Activated gamma-delta T cell treated with Interleukin-2 at 50 U/mL for 16 hours (primary cell): ENCODE measurements around the gene MTUS2.
"Not testable (repeated sequence)": the region's sequence is repeated elsewhere in the genome, so short reads cannot be mapped to it uniquely, and the experiment has no call there.

Experiments
- DNase-seq: peaks from one replicate; pipeline ENCODE4 v3.0.0-alpha.2; 2020

Gene MTUS2

DNA sequence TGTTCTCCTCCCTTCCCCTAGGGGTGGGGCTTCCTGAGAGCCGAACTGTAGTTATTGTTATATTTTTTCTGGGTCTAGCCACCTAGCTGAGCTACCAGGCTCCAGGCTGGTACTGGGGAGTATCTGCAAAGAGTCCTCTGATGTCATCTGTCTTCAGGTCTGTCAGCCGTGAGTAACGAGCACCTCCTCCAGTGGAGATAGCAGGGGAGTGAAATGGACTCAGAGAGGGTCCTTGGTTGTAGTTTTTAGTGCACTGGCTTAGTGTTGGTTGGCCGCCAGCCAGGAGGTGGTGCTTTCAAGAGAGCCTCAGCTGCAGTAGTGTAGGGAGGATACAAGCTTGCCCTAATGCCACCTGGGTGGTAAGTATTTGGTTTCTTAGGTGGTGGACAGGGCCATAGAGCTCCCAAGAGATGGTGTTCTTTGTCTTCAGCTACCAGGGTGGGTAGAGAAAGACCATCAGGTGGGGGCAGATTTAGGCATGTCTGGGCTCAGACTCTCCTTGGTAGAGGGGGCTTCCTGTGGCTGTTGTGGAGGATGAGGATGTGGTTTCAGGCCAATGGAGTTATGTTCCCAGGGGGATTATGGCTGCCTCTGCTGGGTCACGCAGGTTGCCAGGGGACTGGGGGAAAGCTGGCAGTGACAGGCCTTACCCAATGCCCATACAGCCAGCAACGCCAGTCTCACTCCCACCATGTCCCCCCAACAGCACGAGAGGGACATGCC, 525.9 kb downstream of the MTUS2 start:
- not testable (repeated sequence) for DNase-seq

DNA sequence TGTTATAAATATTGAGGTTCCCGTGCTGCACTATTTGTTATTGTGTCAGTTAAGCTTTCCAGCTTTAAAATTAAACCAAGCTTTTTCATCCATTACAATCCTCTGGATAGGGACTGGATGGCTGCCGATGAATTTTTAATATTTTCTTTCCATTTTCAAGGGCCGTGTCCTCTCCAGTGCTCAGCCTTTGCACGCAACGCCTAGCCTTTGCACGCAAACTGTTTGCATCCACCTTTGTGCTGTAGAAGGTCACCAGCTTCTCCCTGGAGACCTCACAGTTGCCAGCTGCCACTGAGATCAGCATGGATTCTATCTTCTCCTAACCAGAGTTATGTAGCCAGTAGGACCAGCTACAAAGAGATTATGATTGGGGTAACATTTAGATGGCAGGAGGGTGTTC, 534.9 kb downstream of the MTUS2 start:
- no peak for DNase-seq

DNA sequence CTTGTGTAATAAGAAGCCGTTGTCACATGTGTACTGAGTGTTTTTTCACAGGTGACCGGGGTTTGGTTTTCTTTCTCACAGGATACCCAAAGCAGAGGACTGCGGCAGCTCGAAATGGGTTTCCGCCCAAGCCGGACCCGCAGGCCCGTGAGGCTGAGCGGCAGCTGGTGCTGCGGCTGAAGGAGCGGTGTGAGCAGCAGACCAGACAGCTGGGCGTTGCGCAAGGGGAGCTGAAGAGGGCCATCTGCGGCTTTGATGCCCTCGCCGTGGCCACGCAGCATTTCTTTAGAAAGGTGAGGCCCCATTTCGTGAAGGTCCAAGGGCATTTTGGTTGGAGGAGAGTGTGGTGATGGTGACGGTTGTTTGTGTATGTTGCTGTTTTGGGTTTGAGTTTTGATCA, 539.0 kb downstream of the MTUS2 start:
- DNase-seq = no peak

DNA sequence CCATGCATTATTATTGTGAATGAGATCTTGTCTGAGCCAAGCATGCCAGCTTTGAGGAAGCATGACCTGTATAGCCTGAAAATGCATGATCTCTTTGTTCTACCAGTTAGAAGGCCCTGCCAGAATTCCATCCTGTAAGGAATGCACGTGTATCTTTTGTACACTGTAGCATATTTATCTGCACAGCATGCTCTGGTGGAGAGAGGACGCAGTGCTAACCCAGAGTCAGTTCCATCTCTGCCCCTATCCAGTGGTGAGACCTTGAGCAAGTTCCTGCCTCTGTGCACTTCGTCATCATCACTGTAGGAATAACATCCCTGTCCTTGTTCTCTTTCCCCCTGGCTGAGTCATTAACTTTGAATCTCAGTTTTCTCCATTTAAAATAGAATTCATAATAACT, 541.6 kb downstream of the MTUS2 start:
- DNase-seq = no peak

DNA sequence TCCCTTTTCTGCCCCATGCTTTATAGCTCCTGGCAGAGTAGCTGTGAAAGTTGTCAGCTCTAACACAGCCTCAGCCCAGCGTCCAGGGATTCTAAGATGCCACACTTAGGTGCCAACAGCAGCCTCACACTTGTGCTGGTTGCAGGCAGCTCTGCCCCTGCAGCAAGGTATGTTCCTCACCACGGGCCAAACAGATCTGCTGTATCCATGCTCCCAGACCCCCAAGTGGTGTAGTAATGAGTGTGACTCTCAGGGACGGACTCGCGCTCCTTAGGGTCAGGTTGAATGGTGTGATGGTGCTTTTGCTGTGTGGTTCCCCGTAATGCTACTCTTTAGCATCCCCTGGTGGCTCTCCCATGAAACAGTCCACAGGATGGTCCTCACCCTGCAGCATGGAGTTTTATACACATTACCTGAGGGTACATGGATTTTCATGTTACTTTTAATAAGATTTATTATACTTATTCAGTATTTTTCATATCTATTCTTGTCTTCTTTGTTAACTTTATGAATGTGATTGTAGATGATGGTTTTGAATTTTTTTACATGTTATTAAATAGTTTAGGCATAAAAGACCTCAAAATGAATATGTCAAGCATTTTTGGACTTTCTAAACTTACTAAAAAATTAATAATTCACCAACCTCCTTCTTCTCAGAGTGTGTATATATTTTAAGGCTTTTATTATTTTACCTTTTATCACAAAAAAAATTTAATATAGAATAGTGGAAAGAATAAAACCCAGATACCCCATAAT, 542.9 kb downstream of the MTUS2 start:
- no peak for DNase-seq

DNA sequence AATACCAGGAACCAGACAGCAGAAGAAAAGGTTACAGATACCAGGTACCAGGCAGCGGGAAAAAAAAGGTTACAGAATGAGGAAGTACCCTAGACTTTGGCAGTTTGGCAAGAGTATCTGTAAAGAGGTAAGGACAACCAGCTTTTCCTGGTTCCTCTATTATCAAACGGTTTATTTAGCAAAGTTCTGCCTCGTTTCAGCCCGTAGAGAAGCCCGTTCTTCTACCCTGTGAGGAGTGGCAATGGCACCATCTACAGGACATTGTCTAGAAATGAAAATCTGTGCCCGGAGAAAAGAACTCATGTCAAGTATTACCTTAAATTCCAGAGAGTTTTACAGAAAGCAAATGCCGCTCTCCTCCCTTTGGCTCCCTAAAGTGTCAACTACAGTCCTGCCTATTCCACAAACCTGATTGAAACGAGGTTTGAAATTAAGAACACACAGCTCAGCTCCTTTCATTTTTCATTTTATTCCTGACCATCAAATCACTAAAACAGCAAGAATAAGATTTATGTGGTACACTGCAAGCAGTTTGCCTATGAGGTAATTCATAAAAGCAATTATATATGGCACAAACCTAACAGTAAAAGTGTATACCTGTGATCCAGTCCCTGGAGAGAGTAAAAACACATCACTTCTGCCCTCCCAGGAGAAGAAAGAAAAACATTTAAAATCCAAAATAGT, 549.1 kb downstream of the MTUS2 start:
- DNase-seq = no peak

DNA sequence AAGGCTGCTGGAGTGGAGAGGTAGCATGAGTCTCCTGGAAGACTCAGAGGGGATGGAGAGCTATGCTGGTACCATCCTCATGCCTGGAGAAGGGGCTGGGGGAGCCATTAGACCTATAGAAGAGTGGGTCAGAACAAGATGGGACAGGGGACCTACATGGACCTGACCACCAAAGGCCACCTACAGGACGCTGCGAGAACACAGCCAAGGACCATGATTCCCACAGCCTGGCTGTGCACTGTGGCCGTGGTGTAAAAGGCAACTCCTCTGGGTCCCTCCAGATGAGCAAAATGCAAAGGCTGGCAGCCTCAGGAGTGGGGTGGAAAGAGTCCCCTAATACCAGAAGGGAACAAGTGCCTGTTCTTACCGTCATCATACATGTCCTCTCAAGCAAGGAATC, 559.1 kb downstream of the MTUS2 start:
- no peak for DNase-seq

DNA sequence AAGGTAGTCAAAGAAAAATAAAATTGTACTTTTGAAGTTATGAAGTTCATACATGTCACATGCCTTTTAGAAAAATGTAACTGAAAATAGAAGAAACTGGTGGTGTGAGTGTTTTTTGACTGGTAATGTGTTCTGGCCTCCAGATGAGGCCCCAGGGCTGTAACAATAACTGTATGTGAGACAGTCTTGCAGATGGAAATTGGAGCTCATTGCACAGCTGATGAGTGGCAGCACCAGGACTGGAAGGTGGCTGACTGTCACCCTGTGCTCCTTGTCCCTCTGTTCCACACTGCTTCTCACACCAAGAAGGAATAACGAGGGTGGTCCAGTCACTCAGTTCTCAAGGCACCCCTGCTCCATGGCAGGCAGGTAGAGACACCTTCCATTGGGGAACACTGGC, 559.7 kb downstream of the MTUS2 start:
- DNase-seq = no peak

DNA sequence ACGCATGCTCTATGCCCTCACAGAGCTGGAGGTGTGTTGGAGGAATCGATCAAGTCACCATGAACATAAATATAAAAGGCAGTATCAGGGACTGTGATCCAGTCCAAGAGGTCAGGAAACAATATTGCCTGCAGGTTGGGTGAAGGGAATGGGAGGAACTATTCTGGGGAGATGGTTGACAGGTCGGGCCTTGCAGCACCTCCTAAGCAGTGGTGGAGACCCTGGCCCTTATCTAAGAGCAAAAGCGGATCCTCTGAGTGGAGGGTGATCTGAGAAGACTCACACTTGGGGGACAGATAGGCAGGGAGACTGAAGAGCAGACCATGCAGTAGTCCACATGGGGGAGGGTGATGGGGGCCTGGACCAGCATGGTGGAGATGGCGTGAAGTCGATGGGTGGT, 561.9 kb downstream of the MTUS2 start:
- DNase-seq = no peak

DNA sequence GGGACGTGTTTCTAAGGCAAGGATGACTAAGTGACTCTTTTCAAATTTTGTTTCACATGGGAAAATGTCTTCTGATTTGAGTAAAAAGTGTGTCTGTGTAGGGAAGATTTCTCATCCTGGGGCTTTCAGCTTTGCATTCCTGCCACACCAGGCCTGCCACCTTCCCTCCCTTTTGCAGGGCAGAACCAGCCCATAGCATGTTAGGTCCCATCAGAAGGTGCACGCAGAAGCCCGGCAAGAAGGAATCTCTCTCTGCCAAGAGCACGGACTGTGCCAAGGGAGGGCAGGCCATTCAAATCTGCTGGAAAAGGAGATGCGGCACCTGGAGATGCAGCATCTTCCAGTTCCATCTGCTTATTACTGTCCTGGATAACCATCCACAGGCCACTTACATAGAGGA, 563.3 kb downstream of the MTUS2 start:
- no peak for DNase-seq

DNA sequence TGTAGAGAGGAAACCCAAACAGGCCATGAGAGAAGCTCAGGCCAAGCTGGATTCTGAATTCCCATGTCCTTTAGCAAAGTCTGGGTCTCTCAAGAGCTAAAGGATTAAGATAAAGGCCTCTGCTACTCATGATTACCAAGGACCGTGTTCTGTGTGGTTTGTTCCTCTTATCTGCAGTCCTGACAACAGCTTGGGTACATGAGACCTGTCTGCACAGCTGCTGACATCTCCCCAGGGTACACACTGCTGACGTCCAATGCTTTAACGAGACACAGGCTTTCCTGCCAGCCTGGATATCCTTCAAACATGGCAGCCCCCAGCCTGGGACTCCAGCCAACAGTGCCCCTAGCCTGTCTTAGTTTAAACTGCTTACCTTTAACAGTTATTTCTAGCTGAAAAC, 564.3 kb downstream of the MTUS2 start:
- DNase-seq = no peak

DNA sequence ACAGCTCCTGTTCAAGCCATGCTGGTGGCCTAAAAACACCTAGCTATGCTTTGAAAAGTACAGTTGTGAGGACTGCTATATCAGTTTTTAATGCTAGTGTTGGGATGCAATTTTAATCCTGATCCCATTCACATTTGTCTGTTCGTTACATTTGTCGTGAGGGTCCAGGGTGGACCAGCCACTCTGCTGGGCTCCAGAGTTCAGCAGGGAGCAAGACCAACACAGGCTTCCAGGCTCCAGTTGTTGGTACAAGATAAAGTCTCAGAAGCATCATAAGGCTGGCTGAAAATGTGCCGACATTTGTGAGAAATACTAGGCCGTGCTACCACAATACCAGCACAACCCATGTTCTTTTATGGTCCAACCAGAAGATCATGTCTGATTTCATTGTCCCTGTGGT, 564.7 kb downstream of the MTUS2 start:
- DNase-seq = no peak

DNA sequence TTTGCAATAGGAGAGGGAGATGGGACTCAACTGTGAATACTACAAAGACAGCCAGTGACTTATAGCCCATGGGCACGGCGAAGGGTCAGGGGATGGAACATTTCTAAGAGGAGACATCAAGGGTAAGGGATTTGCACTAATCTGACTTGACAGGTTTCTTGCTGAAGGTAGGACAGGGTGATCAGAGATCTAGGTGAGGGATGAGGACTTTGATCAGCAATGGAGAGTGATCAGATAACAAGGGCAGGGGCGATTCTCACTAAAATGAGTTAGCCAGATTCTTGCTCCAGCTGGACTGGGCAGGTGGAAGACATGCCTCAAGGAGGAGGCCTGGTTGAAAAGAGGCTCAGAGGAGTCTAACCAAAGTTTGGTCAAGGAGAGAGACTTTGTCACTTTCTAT, 566.1 kb downstream of the MTUS2 start:
- DNase-seq = no peak

DNA sequence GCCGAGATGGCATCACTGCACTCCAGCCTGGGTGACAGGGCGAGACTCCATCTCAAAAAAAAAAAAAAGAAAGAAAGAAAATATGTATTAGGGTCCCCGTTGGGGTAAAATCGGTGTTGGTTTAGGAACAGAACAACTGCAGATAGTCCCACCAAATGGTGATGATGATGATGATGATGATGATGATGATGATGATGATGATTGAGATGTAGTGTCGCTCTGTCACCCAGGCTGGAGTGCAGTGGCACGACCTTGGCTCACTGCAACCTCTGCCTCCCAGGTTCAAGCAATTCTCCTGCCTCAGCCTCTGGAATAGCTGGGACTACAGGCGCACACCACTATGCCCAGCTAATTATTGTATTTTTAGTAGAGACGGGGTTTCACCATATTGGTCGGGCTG, 570.5 kb downstream of the MTUS2 start:
- not testable (repeated sequence) for DNase-seq

DNA sequence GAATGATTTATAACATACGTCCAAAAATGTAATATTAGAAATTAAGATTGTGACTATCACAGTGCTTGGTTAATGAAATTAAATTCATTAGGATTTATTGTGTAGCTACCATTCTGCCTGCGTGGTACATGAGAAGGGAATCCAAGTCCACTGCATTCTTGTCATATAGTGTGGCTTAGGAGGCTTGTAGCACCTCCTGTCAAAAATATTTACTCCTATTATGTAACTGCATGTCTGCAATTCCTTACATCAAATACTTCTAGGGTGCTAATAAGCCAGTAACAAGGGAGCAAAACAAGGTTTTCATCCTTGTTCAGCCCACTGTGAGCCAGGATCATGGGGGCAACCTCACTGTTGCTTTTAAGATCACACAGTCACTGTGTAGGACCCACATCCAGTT, 576.3 kb downstream of the MTUS2 start:
- no peak for DNase-seq

DNA sequence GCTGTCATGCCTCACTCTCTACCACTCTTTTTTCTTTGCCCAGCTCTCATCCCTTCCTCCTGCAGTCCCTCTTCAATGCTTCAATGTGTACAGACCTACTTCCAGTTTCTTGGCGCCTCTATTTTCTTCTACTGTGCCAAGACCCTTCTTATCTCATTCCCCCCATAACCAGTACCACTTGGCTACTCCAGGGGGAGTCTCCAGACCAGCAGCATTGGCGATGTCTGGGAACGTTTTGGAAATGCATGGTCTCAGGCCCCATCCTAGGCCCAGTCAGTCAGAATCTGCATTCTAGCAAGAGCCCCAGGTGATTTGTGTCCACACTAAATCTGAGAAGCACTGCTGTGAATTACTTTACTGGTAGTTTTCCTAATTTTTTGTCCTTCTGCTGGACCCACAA, 577.1 kb downstream of the MTUS2 start:
- no peak for DNase-seq

DNA sequence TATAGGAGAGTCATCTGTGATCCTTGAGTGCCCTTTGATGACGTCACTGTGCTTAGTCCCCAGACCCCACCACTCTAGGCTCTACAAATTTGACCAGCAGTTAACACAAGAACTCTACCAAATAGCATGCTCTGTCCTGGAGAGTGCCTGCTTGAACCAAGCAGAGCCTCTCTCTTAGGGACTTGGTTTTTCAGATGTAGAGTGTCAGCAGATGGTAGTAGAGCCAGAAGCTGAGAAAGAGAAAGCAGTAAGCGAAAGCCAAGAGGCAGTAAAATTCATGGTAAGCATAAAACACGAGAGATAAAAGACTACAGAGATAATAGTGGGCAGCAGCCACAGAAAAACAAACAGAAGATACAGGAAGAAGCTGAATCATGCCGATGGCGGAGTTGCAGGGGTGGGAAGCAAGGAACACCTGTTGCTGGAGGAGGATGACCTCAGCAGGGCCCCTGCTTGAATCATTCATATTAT, 582.1 kb downstream of the MTUS2 start:
- no peak for DNase-seq

DNA sequence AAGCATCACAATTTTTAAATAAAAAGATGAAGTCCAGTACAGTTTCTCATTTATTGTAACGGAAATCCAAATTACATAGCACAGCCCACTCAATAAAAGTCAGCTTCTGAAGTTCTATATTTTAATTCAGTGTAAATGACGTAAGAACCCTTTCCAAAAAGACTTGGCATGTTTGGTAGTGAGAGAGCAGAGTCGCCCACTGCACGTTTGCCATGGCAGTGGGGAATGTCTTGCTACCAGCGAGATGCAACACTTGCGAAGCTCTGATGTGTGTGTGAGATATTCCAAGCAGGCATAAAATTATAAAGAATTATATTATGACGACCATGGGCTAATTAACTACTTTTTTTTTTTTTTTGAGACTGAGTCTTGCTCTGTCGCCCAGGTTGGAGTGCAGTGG, 585.3 kb downstream of the MTUS2 start:
- no peak for DNase-seq

DNA sequence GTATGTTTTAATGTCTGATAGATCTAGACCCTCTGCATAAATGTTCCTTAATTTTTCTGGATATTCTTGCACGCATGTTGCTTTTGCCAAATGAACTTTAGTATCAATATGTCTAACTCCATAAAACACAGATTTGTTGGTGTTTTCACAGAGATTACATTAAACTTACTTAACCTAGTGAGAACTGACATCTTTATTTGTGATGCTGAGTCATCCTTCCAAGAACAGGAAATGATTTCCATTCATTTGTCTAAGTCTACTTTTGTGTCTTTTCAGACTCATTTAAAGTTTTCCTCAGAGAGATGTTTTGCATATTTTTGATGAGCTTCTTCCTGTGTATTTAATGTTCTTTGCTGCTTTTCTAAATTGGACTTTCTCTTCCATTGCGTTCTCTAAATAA, 591.3 kb downstream of the MTUS2 start:
- no peak for DNase-seq

DNA sequence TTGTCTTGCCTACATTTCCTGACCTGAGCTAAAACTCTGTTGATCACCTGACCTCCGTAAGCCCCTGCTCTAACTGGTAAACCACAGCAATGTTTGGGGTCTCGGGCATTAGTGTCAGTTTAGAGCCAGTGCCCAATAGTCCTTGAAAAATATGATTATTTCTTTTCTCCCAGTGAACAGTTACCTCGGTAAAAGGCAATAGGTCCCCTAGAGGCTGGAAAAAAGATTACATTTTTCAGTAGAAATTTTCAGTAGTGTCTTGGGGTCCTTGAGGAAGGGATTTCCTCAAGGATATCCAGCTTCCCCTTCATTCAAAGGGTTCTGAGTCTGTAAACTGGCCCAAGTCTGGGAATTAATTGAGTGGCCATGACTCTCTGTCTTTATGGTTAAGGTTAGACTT, 597.9 kb downstream of the MTUS2 start:
- no peak for DNase-seq

DNA sequence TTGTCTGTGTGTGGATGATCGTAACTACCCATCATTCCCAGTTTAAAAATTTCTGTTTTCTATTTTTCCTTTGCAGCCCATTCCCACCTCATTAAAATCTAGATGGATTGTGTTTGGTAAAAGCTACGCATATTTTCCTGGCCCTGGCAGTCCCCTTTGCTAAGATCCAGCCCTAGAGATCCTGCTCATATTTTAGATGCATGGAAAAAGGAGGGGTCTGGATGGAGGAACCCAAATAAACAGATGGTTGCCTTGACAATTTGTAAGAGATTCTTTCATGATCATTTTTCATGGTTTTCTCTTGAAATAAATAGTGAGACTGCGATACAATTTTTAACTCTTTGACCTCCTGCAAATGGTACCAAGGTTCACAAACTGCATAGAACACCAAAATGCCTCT, 601.0 kb downstream of the MTUS2 start:
- DNase-seq = no peak

DNA sequence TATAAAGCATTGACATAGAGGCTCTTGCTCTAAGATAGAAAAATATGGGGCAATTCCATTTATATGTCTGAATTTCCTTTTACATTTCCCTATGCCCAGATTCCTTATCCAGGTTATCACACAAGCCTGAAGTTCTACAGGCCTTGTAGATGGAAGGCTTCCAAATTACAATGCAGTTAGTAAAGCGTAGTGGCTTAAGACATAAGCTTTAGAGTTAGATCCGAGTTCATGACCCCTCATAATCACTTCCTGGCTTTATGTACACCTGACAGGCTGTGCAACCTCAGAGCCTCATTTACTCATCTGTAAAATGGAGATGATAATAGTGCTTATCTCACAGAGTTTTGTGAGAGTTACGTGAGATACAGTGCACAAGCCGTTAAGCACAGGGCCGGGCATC, 601.9 kb downstream of the MTUS2 start:
- DNase-seq = no peak

DNA sequence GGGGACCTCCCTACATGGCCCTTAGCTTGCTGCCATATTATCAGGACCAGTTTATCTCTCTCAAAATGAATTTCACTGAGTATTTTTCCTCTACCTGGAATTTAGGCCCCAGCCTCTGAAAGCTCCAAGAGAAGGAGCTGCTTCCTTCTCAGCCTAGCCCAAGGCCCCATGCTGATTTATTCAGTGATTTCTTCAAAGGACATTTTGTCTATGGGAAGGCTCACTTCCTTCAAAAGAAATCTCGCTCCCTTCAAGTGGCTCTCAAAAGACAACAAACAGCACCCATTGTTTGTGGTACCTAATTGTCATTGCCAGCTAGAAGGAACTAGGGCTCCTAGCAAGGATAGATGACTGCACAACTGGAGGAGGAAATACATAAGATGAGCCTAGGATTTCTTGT, 602.9 kb downstream of the MTUS2 start:
- no peak for DNase-seq

DNA sequence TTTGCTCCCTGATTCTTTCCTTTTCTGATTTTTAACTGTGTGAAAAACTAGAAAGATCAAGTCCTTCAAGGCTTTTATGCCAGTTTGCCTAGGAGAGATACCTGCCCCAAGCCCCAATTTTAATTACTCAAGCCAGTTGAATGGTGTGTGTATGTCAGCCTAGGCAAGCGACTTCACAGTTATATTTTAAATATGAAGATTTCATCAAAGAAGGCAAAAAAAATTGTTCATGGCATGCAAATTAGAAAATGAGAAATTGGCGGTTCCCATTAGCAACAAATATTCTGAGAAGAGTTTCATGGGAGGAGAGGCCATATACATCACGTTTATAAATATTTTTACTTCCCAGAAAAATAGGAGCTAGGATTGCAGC, 607.8 kb downstream of the MTUS2 start:
- no peak for DNase-seq
